Neural cell (in vitro differentiated cells): ENCODE results near the gene HSPA12A. TPM values are rescaled to one million over a fixed set of nuclear protein-coding genes. Genes with fewer than 3 reads are reported as not detected.

ENCODE experiments used
- H2AFZ ChIP-seq: fragments of 200-600, 300-800 bp; sonication (generic), shearing (Covaris generic); 2 replicates; pipeline ENCODE4 v1.6.0; 2014; ENCODE audit warnings: low read depth, mild to moderate bottlenecking, antibody characterized with exemption, low read length, moderate library complexity
- H3F3A ChIP-seq: fragments of 200-600 bp; shearing (Covaris generic); 2 replicates; pipeline ENCODE4 v1.6.1; 2016; ENCODE audit warnings: mild to moderate bottlenecking, moderate library complexity, mixed read lengths, antibody characterized with exemption, low read length; ENCODE audit not compliant: insufficient read depth, poor library complexity, severe bottlenecking
- H3K27ac ChIP-seq: fragments of 200-600, 300-800 bp; sonication (generic), shearing (Covaris generic); 2 replicates; pipeline ENCODE4 v1.5.1; 2014; ENCODE audit warnings: mild to moderate bottlenecking, low read length, moderate library complexity
- H3K27me3 ChIP-seq: fragments of 300-800, 200-600 bp; sonication (generic), shearing (Covaris generic); 2 replicates; pipeline ENCODE4 v1.6.0; 2014; ENCODE audit warnings: mild to moderate bottlenecking, low read depth, low read length, moderate library complexity; ENCODE audit not compliant: insufficient read depth
- H3K36me3 ChIP-seq: fragments of 300-800, 200-600 bp; sonication (generic), shearing (Covaris generic); 2 replicates; pipeline ENCODE4 v1.5.1; 2014; ENCODE audit warnings: mild to moderate bottlenecking, antibody characterized with exemption, low read length, moderate library complexity; ENCODE audit not compliant: insufficient read depth
- H3K4me2 ChIP-seq: fragments of 300-800, 200-600 bp; sonication (generic), shearing (Covaris generic); 2 replicates; pipeline ENCODE4 v1.6.0; 2014; ENCODE audit warnings: mild to moderate bottlenecking, low read length
- H3K4me3 ChIP-seq: fragments of 300-800, 200-600 bp; sonication (generic), shearing (Covaris generic); 2 replicates; pipeline ENCODE4 v1.5.1; 2014; ENCODE audit warnings: mild to moderate bottlenecking, low read length, moderate library complexity
- H3K79me2 ChIP-seq: fragments of 200-600 bp; shearing (Covaris generic); replicated peaks from 2 replicates; pipeline ENCODE4 v1.6.0; 2014; ENCODE audit warnings: mild to moderate bottlenecking, low read length, moderate library complexity; ENCODE audit not compliant: insufficient read depth
- H3K9ac ChIP-seq: fragments of 300-800, 200-600 bp; sonication (generic), shearing (Covaris generic); 2 replicates; pipeline ENCODE4 v1.6.1; 2016; ENCODE audit warnings: mild to moderate bottlenecking, low read length, mixed read lengths
- H3K9me2 ChIP-seq: fragments of 200-600 bp; shearing (Covaris generic); 2 replicates; pipeline ENCODE4 v1.6.1; 2016; ENCODE audit warnings: mild to moderate bottlenecking, low read length, mixed read lengths; ENCODE audit not compliant: insufficient read depth
- H3K9me3 ChIP-seq: fragments of 200-600, 300-800 bp; sonication (generic), shearing (Covaris generic); 2 replicates; pipeline ENCODE4 v1.6.1; 2016; ENCODE audit warnings: mild to moderate bottlenecking, mixed run types, low read length, moderate library complexity, mixed read lengths
- H4K20me1 ChIP-seq: fragments of 200-600 bp; shearing (Covaris generic); 2 replicates; pipeline ENCODE4 v1.6.1; 2016; ENCODE audit warnings: mild to moderate bottlenecking, mixed run types; ENCODE audit not compliant: insufficient read depth
- CTCF ChIP-seq: fragments of 450-650 bp; IDR thresholded peaks from 2 replicates; pipeline ENCODE4 v1.5.1; 2014; ENCODE audit warnings: antibody characterized with exemption, mild to moderate bottlenecking, moderate library complexity; ENCODE audit not compliant: poor library complexity, severe bottlenecking
- EP300 ChIP-seq: fragments of 450-650 bp; conservative IDR thresholded peaks from 2 replicates; pipeline ENCODE4 v1.6.1; 2014; ENCODE audit warnings: antibody characterized with exemption, mild to moderate bottlenecking, moderate library complexity; ENCODE audit not compliant: poor library complexity, severe bottlenecking
- EZH2 ChIP-seq: fragments of 200-600, 300-800 bp; shearing (Covaris generic), sonication (generic); IDR thresholded peaks from 2 replicates; pipeline ENCODE4 v1.6.1; 2014; ENCODE audit warnings: antibody characterized with exemption, low read length, borderline replicate concordance, mild to moderate bottlenecking; ENCODE audit not compliant: insufficient read depth, poor library complexity, severe bottlenecking
- MXI1 ChIP-seq: fragments of 450-650 bp; conservative IDR thresholded peaks from 2 replicates; pipeline ENCODE4 v1.6.1; 2014; ENCODE audit warnings: antibody characterized with exemption, mild to moderate bottlenecking; ENCODE audit not compliant: poor library complexity, severe bottlenecking
- POLR2AphosphoS5 ChIP-seq: IDR thresholded peaks from 2 replicates; pipeline ENCODE4 v1.6.1; 2012
- RAD21 ChIP-seq: fragments of 450-650 bp; conservative IDR thresholded peaks from 2 replicates; pipeline ENCODE4 v1.6.1; 2014; ENCODE audit warnings: antibody characterized with exemption, mild to moderate bottlenecking, moderate library complexity
- SMC3 ChIP-seq: fragments of 450-650 bp; conservative IDR thresholded peaks from 2 replicates; pipeline ENCODE4 v1.6.1; 2014; ENCODE audit warnings: antibody characterized with exemption, mild to moderate bottlenecking, moderate library complexity; ENCODE audit not compliant: poor library complexity
- TAF1 ChIP-seq: IDR thresholded peaks from 2 replicates; pipeline ENCODE4 v1.6.1; 2012; ENCODE audit warnings: low read depth
- polyA plus RNA-seq: library from polyadenylated mRNA; depleted of rRNA; stranded (reverse); fragments of >200 nt; gene quantifications from 2 replicates; pipeline ENCODE4 v1.2.3, GENCODE V29; 2014
- TF ChIP-seq, protein P1 (sequence below): IDR thresholded peaks from 2 replicates; pipeline ENCODE4 v1.6.1; 2012; ENCODE audit warnings: borderline replicate concordance

The HSPA12A gene
- polyA plus RNA-seq, 1 donor from 2014 or later: 5.9 TPM

- no peak overlapping the region for H3K4me2 ChIP-seq
- no peak overlapping the region for H2AFZ ChIP-seq
- no peaks in the 10 kb centered on the region for H4K20me1 ChIP-seq
- H3K9me3 ChIP-seq: no peaks in the 10 kb centered on the region
- H3K27me3 ChIP-seq: peaks cover 15% of the 10 kb centered on the region
- TF ChIP-seq SMC3 (no peak), TAF1 (no peak), RAD21 (no peak), EP300 (no peak), EZH2 (no peak), CTCF (no peak), POLR2AphosphoS5 (no peak), MXI1 (no peak)
- TF ChIP-seq, protein P1, sequence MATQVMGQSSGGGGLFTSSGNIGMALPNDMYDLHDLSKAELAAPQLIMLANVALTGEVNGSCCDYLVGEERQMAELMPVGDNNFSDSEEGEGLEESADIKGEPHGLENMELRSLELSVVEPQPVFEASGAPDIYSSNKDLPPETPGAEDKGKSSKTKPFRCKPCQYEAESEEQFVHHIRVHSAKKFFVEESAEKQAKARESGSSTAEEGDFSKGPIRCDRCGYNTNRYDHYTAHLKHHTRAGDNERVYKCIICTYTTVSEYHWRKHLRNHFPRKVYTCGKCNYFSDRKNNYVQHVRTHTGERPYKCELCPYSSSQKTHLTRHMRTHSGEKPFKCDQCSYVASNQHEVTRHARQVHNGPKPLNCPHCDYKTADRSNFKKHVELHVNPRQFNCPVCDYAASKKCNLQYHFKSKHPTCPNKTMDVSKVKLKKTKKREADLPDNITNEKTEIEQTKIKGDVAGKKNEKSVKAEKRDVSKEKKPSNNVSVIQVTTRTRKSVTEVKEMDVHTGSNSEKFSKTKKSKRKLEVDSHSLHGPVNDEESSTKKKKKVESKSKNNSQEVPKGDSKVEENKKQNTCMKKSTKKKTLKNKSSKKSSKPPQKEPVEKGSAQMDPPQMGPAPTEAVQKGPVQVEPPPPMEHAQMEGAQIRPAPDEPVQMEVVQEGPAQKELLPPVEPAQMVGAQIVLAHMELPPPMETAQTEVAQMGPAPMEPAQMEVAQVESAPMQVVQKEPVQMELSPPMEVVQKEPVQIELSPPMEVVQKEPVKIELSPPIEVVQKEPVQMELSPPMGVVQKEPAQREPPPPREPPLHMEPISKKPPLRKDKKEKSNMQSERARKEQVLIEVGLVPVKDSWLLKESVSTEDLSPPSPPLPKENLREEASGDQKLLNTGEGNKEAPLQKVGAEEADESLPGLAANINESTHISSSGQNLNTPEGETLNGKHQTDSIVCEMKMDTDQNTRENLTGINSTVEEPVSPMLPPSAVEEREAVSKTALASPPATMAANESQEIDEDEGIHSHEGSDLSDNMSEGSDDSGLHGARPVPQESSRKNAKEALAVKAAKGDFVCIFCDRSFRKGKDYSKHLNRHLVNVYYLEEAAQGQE: no peak
- H3K79me2 ChIP-seq: no peaks in the 10 kb centered on the region
- H3K36me3 ChIP-seq: no peaks in the 10 kb centered on the region
- H3K27ac ChIP-seq: no peak overlapping the region
- H3K9ac ChIP-seq: no peak overlapping the region
- H3K4me3 ChIP-seq: no peak overlapping the region
- no peaks in the 10 kb centered on the region for H3K9me2 ChIP-seq
- H3F3A ChIP-seq: no peaks in the 10 kb centered on the region
These were observed 113.0 kb downstream of the HSPA12A start for GRCh38 chr10:116629340-116629739.

DNA sequence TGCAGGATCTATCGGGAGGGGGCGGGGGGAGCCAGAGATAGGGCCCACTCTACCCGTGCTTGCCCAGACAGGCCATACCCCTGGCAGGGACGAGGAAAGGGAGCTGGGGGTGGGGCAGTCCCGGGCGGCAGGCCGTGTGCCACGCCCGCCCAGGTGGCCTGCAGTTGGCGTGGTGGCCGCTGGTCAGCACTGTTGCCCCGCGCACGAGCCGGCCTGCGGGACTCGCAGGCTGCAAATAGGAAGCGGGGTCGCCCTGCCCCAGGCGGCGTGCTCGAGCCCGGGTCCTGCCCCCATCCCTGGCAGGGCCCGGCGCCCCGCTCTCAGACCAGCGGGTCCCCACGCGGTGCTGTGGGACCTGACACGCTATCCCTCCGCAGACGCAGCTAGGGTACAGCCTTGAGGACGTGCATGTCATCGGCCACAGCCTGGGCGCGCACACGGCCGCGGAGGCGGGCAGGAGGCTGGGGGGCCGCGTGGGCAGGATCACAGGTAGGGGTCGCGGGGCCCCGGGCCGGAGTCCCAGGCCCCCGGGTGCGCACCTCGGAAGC, 114.9 kb downstream of the HSPA12A start:
- no peak overlapping the region for H3K4me2 ChIP-seq
- peak overlapping the region; percentile 45 for H3K4me3 ChIP-seq
- H3K9me2 ChIP-seq: no peaks in the 10 kb centered on the region
- peaks cover 15% of the 10 kb centered on the region for H3K27me3 ChIP-seq
- peak; percentile 48 for TF ChIP-seq CTCF
- TF ChIP-seq POLR2AphosphoS5: no peak
- peak; percentile 47 for TF ChIP-seq RAD21
- no peak for TF ChIP-seq EZH2
- no peak for TF ChIP-seq EP300
- TF ChIP-seq, protein P1: no peak
- no peak for TF ChIP-seq TAF1
- TF ChIP-seq SMC3: peak; percentile 18
- H3K27ac ChIP-seq: no peak overlapping the region
- no peaks in the 10 kb centered on the region for H3K36me3 ChIP-seq
- H3K9me3 ChIP-seq: no peaks in the 10 kb centered on the region
- no peaks in the 10 kb centered on the region for H3K79me2 ChIP-seq
- no peak overlapping the region for H2AFZ ChIP-seq
- no peaks in the 10 kb centered on the region for H3F3A ChIP-seq
- H4K20me1 ChIP-seq: no peaks in the 10 kb centered on the region
- no peak overlapping the region for H3K9ac ChIP-seq
